ENCODE data around the gene BBS9. TPM values are rescaled to one million over a fixed set of nuclear protein-coding genes. Genes with fewer than 3 reads are reported as not detected.

BBS9 gene
- polyA plus RNA-seq, 4 donors = 2.0 to 8.8 (median 3.0) TPM

DNA sequence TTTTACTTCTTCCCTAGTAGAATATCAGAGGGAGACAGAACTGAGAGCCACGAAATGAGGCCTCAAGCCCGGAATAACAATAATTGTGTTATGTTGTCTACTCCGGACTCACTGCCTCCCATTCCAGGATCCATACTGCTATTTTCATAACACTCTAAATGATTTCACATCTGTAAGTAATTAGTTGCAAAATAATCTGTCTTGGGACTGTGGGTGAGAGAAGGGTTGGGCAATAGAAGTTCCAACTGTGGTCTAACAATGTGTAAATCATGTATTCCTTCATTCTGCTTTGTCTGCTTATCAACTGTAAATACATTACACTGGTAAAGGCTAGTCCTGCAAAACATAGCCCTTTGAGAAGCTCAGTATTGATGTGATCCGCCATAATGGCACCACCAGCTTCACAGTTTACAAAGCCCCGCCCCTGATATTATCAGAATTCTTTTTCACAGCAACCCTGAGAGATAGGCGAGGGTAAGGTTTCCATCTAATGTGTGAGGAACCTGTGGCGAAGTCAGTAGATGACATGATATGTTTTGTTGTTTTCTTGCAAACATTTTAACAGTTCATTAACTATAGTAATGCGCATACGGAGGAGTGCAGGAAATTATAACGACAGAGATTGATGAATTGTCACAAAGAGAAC, 510.3 kb downstream of the BBS9 start:
- DNase-seq = no peak
- Histone ChIP-seq H3K4me1 (ENCODE audit: control insufficient read depth in 3 of 3, insufficient read depth in 2 of 3, low read depth in 1 of 3, low read length in 2 of 3) (no peaks in the 10 kb centered on the region), H3K36me3 (ENCODE audit: control insufficient read depth in 3 of 3, insufficient read depth in 2 of 3, low read depth in 1 of 3, low read length in 3 of 3) (no peaks in the 10 kb centered on the region), H3K27ac (ENCODE audit: low read depth in 1 of 3, low read length in 2 of 3) (no peak overlapping the region), H3K27me3 (ENCODE audit: control insufficient read depth in 3 of 3, insufficient read depth in 3 of 3, low read length in 3 of 3) (no peaks in the 10 kb centered on the region), H3K9me3 (ENCODE audit: control insufficient read depth in 2 of 2, insufficient read depth in 1 of 2, low read depth in 1 of 2, low read length in 1 of 2) (no peaks in the 10 kb centered on the region), H3K4me3 (ENCODE audit: low read depth in 1 of 3, low read length in 3 of 3) (no peak overlapping the region)
- no peak for FAIRE-seq
- WGBS, 3 donors = 84 to 95% (median 93%) methylated on average over 10 of the region's 10 CpGs

DNA sequence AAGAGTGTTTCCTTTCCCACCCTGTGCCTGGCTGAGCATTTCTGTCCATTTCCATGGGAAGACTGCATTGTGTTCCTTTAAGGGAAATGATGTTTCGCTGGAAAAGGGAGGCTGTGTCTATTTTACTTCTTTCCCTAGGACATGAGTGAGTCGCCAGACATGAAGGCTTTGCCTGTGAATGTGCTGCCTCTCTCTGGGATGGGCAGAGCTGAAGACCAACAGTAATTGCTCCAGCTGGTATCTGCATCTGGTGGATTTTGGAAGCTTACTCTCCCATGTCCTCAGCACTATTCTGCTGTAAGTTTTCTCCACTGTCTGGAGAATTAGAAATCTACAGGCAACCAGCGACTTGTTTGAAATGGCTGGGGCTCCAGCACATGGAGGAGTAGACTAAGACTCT, 511.4 kb downstream of the BBS9 start:
- no peaks in the 10 kb centered on the region for H3K27me3 ChIP-seq (ENCODE audit: control insufficient read depth in 3 of 3, insufficient read depth in 3 of 3, low read length in 3 of 3)
- WGBS, 3 donors = 74 to 95% (median 88%) methylated on average over 3 of the region's 3 CpGs
- DNase-seq (no peak), FAIRE-seq (no peak)
- no peak overlapping the region for H3K27ac ChIP-seq (ENCODE audit: low read depth in 1 of 3, low read length in 2 of 3)
- no peak overlapping the region for H3K4me3 ChIP-seq (ENCODE audit: low read depth in 1 of 3, low read length in 3 of 3)
- H3K4me1 ChIP-seq (ENCODE audit: control insufficient read depth in 3 of 3, insufficient read depth in 2 of 3, low read depth in 1 of 3, low read length in 2 of 3) = no peaks in the 10 kb centered on the region
- no peaks in the 10 kb centered on the region for H3K9me3 ChIP-seq (ENCODE audit: control insufficient read depth in 2 of 2, insufficient read depth in 1 of 2, low read depth in 1 of 2, low read length in 1 of 2)
- H3K36me3 ChIP-seq (ENCODE audit: control insufficient read depth in 3 of 3, insufficient read depth in 2 of 3, low read depth in 1 of 3, low read length in 3 of 3) = no peaks in the 10 kb centered on the region

DNA sequence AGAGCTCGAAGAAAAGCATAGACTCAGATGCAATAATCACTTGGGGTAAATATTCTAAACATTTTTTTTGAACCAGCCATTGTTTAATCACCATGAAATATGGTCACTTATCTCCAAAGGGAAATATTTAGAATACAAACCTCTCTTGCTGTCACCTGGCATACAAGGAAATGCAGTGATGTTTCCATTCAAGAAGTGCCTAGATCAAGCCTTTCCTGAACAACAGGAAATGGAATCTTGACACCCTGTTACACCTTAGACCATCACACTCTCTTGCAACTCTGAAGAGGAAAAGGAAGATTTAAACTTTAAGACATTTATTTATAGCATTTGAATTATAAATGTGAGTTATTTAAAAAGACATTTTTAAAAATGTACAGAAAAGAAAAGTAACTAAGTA, 512.9 kb downstream of the BBS9 start:
- no peak overlapping the region for H3K4me3 ChIP-seq (ENCODE audit: low read depth in 1 of 3, low read length in 3 of 3)
- peaks cover 0 to 3% (median 2%) of the 10 kb centered on the region in 3 donors for H3K4me1 ChIP-seq (ENCODE audit: control insufficient read depth in 3 of 3, insufficient read depth in 2 of 3, low read depth in 1 of 3, low read length in 2 of 3)
- peaks cover 0 to 2% (median 0%) of the 10 kb centered on the region in 3 donors for H3K36me3 ChIP-seq (ENCODE audit: control insufficient read depth in 3 of 3, insufficient read depth in 2 of 3, low read depth in 1 of 3, low read length in 3 of 3)
- H3K27me3 ChIP-seq (ENCODE audit: control insufficient read depth in 3 of 3, insufficient read depth in 3 of 3, low read length in 3 of 3) = no peaks in the 10 kb centered on the region
- H3K9me3 ChIP-seq (ENCODE audit: control insufficient read depth in 2 of 2, insufficient read depth in 1 of 2, low read depth in 1 of 2, low read length in 1 of 2) = no peaks in the 10 kb centered on the region
- no peak overlapping the region for H3K27ac ChIP-seq (ENCODE audit: low read depth in 1 of 3, low read length in 2 of 3)
- DNase-seq = no peak
- FAIRE-seq = no peak
- 36 to 55% (median 55%) methylated on average over 1 of the region's 1 CpG for WGBS, 3 donors

DNA sequence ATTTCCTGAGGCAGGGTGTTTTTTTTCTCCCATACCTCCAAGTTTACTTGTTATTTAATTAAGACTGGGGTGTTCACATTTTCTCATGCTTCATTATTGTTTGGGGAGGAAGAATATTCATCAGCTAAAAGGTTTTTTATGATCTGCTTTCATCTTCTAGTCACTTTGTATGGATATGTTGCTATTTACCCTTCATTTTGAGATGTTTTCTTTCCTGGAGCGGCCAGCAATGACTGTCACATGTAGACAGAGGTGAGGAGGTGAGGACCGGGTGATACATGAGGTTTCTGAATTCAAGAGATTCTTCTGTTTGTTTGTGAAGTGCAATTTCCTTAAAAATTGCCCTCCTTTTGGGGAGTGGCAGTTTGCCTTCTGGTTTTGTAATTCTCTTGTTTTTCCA, 514.2 kb downstream of the BBS9 start:
- H3K27ac ChIP-seq (ENCODE audit: low read depth in 1 of 3, low read length in 2 of 3) = no peak overlapping the region
- H3K4me1 ChIP-seq (ENCODE audit: control insufficient read depth in 3 of 3, insufficient read depth in 2 of 3, low read depth in 1 of 3, low read length in 2 of 3) = peaks cover 0 to 3% (median 2%) of the 10 kb centered on the region in 3 donors
- DNase-seq = no peak
- FAIRE-seq = no peak
- H3K4me3 ChIP-seq (ENCODE audit: low read depth in 1 of 3, low read length in 3 of 3) = no peak overlapping the region
- no peaks in the 10 kb centered on the region for H3K27me3 ChIP-seq (ENCODE audit: control insufficient read depth in 3 of 3, insufficient read depth in 3 of 3, low read length in 3 of 3)
- H3K36me3 ChIP-seq (ENCODE audit: control insufficient read depth in 3 of 3, insufficient read depth in 2 of 3, low read depth in 1 of 3, low read length in 3 of 3) = peaks cover 0 to 2% (median 0%) of the 10 kb centered on the region in 3 donors
- WGBS, 3 donors = 88 to 92% (median 92%) methylated on average over 2 of the region's 2 CpGs
- H3K9me3 ChIP-seq (ENCODE audit: control insufficient read depth in 2 of 2, insufficient read depth in 1 of 2, low read depth in 1 of 2, low read length in 1 of 2) = peaks cover 0 to 2% of the 10 kb centered on the region in 2 donors

DNA sequence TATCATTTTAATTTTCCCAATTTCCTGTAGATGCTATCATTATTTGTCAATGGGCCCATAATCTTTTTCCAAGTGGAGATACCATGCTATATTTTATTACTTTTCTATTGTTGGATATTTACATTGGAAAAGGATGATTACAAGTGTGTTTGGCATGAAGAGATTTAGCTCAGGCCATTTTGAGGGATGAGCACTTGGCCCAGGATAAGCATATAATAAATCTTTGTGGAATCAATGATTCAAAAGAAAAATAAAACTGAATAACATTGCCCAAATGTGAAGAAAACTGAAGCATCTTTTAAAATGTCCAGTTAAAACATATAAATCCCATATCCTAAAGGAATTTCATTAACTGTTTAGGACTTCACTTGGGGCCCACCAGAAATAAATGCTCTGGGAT, 515.1 kb downstream of the BBS9 start:
- H3K27me3 ChIP-seq (ENCODE audit: control insufficient read depth in 3 of 3, insufficient read depth in 3 of 3, low read length in 3 of 3) = no peaks in the 10 kb centered on the region
- no peak for DNase-seq
- peaks cover 0 to 3% (median 2%) of the 10 kb centered on the region in 3 donors for H3K4me1 ChIP-seq (ENCODE audit: control insufficient read depth in 3 of 3, insufficient read depth in 2 of 3, low read depth in 1 of 3, low read length in 2 of 3)
- H3K36me3 ChIP-seq (ENCODE audit: control insufficient read depth in 3 of 3, insufficient read depth in 2 of 3, low read depth in 1 of 3, low read length in 3 of 3) = peaks cover 0 to 2% (median 0%) of the 10 kb centered on the region in 3 donors
- H3K4me3 ChIP-seq (ENCODE audit: low read depth in 1 of 3, low read length in 3 of 3) = no peak overlapping the region
- FAIRE-seq = no peak
- no peak overlapping the region for H3K27ac ChIP-seq (ENCODE audit: low read depth in 1 of 3, low read length in 2 of 3)
- peaks cover 0 to 2% of the 10 kb centered on the region in 2 donors for H3K9me3 ChIP-seq (ENCODE audit: control insufficient read depth in 2 of 2, insufficient read depth in 1 of 2, low read depth in 1 of 2, low read length in 1 of 2)

DNA sequence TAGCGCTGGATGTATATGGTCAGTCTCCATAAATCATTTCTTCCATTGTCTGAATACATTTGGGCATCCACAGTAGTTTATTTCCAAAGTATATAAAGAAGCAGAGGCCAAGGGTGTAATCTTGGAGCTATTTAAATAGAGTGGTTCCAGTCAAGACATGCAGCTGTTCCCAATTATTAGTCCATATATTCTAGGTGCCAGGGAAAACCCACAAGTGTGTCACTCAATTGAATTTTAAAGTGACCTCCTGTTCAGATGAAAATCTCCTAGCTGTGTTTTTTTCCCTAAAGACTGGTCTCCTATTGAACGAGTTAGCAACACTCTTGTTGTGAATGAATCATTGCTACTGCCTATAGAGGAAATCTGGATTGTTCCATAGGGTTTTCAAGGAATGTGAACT, 515.7 kb downstream of the BBS9 start:
- Histone ChIP-seq H3K9me3 (ENCODE audit: control insufficient read depth in 2 of 2, insufficient read depth in 1 of 2, low read depth in 1 of 2, low read length in 1 of 2) (peaks cover 0 to 2% of the 10 kb centered on the region in 2 donors), H3K27me3 (ENCODE audit: control insufficient read depth in 3 of 3, insufficient read depth in 3 of 3, low read length in 3 of 3) (no peaks in the 10 kb centered on the region), H3K4me3 (ENCODE audit: low read depth in 1 of 3, low read length in 3 of 3) (no peak overlapping the region), H3K27ac (ENCODE audit: low read depth in 1 of 3, low read length in 2 of 3) (no peak overlapping the region), H3K4me1 (ENCODE audit: control insufficient read depth in 3 of 3, insufficient read depth in 2 of 3, low read depth in 1 of 3, low read length in 2 of 3) (peaks cover 0 to 3% (median 2%) of the 10 kb centered on the region in 3 donors), H3K36me3 (ENCODE audit: control insufficient read depth in 3 of 3, insufficient read depth in 2 of 3, low read depth in 1 of 3, low read length in 3 of 3) (peaks cover 0 to 2% (median 0%) of the 10 kb centered on the region in 3 donors)
- DNase-seq (no peak), FAIRE-seq (no peak)
- 84% methylated on average over 2 of the region's 2 CpGs for WGBS, 3 donors

DNA sequence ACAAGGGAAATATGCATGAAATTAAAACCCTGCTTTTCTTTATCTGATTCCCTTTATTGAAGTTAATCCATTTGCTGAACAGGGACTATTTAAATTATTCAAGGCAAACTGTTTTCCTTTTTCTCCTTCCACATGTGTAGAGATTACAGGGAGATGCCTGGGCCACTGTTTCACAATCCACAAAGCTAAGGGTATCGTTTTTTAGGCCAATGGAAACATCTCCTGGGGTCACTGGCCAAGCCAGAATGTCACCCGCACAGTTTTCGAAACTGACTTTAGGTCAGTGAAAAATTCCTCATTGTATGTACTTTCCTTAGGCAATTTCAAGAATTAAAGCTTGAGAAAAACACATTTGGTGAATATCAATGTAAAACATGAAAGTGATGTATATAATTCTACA, 516.8 kb downstream of the BBS9 start:
- DNase-seq (no peak), FAIRE-seq (no peak)
- H3K4me1 ChIP-seq (ENCODE audit: control insufficient read depth in 3 of 3, insufficient read depth in 2 of 3, low read depth in 1 of 3, low read length in 2 of 3) = peaks cover 0 to 3% (median 2%) of the 10 kb centered on the region in 3 donors
- peaks cover 0 to 2% of the 10 kb centered on the region in 2 donors for H3K9me3 ChIP-seq (ENCODE audit: control insufficient read depth in 2 of 2, insufficient read depth in 1 of 2, low read depth in 1 of 2, low read length in 1 of 2)
- no peaks in the 10 kb centered on the region for H3K27me3 ChIP-seq (ENCODE audit: control insufficient read depth in 3 of 3, insufficient read depth in 3 of 3, low read length in 3 of 3)
- 77 to 83% (median 79%) methylated on average over 3 of the region's 3 CpGs for WGBS, 3 donors
- peaks cover 0 to 2% (median 0%) of the 10 kb centered on the region in 3 donors for H3K36me3 ChIP-seq (ENCODE audit: control insufficient read depth in 3 of 3, insufficient read depth in 2 of 3, low read depth in 1 of 3, low read length in 3 of 3)
- H3K4me3 ChIP-seq (ENCODE audit: low read depth in 1 of 3, low read length in 3 of 3) = no peak overlapping the region
- H3K27ac ChIP-seq (ENCODE audit: low read depth in 1 of 3, low read length in 2 of 3) = no peak overlapping the region

DNA sequence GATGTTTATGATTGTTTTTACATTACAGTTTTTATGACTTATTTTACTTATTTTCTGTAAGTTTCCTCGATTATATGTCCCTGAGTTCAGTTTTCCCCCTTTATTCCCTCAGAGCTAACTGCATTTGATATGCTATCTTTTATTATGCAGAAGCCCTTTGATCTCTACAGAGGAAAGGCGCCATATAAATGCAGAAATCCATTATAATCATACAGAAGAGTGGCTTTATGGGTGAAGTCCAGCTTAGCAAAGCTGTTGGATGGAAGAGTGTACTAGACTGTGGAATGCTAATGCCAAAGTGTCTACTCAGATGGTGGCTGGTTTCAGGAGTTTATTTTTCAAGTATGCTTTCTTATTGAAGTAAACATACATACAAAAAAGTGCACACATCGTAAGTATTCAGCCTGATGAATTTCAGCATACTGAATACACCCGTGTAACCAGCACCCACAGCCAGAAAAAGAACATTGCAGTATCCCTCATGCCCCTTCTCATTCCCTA, 517.6 kb downstream of the BBS9 start:
- Histone ChIP-seq H3K4me1 (ENCODE audit: control insufficient read depth in 3 of 3, insufficient read depth in 2 of 3, low read depth in 1 of 3, low read length in 2 of 3) (peaks cover 0 to 3% (median 2%) of the 10 kb centered on the region in 3 donors), H3K27ac (ENCODE audit: low read depth in 1 of 3, low read length in 2 of 3) (no peak overlapping the region), H3K27me3 (ENCODE audit: control insufficient read depth in 3 of 3, insufficient read depth in 3 of 3, low read length in 3 of 3) (no peaks in the 10 kb centered on the region), H3K9me3 (ENCODE audit: control insufficient read depth in 2 of 2, insufficient read depth in 1 of 2, low read depth in 1 of 2, low read length in 1 of 2) (peaks cover 0 to 2% of the 10 kb centered on the region in 2 donors), H3K36me3 (ENCODE audit: control insufficient read depth in 3 of 3, insufficient read depth in 2 of 3, low read depth in 1 of 3, low read length in 3 of 3) (peaks cover 0 to 2% (median 0%) of the 10 kb centered on the region in 3 donors), H3K4me3 (ENCODE audit: low read depth in 1 of 3, low read length in 3 of 3) (no peak overlapping the region)
- FAIRE-seq (no peak), DNase-seq (peak; percentile 36 to 47)
- 36 to 64% (median 54%) methylated on average over 4 of the region's 4 CpGs for WGBS, 3 donors

Measured in small intestine (tissue), 7 donors.